CD14-positive monocyte (primary cell): ENCODE data around the gene CDK6. TPM values are rescaled to one million over a fixed set of nuclear protein-coding genes. Genes with fewer than 3 reads are reported as not detected.

ENCODE experiments used
- DNase-seq, 3 donors: peaks; one replicate each; pipeline ENCODE4 v3.0.0-alpha.2; 2011 to 2022
- H2AFZ ChIP-seq: 2 replicates; pipeline ENCODE4 v1.6.0; 2012; ENCODE audit warnings: mild to moderate bottlenecking, low read depth, low read length, inconsistent platforms; ENCODE audit not compliant: insufficient read depth, poor library complexity, severe bottlenecking
- H3K27ac ChIP-seq, 2 donors: 1 replicate in 1 of 2; 2 replicates in 1 of 2; pipeline ENCODE4 v1.5.1; 2012 to 2013; ENCODE audit warnings: low read length in 2 of 2, control low read depth in 1 of 2, inconsistent platforms in 1 of 2, low read depth in 1 of 2, mild to moderate bottlenecking in 1 of 2
- H3K27me3 ChIP-seq, 2 donors: one replicate each; pipeline versions ENCODE4 v1.6.0 to v1.6.1; 2011 to 2013; ENCODE audit warnings: low read length in 2 of 2; ENCODE audit not compliant: control insufficient read depth in 2 of 2, insufficient read depth in 2 of 2
- H3K36me3 ChIP-seq, 2 donors: replicated peaks in 1 of 2; 1 replicate in 1 of 2; 2 replicates in 1 of 2; pipeline versions ENCODE4 v1.5.1 to v1.6.1; 2012 to 2013; ENCODE audit warnings: low read length in 2 of 2, control low read depth in 1 of 2, inconsistent platforms in 1 of 2, mild to moderate bottlenecking in 1 of 2; ENCODE audit not compliant: insufficient read depth in 2 of 2, control insufficient read depth in 1 of 2
- H3K4me1 ChIP-seq, 2 donors: 1 replicate in 1 of 2; 2 replicates in 1 of 2; pipeline versions ENCODE4 v1.5.1 to v1.6.1; 2012 to 2013; ENCODE audit warnings: low read length in 2 of 2, control low read depth in 1 of 2, inconsistent platforms in 1 of 2, mild to moderate bottlenecking in 1 of 2, moderate library complexity in 1 of 2; ENCODE audit not compliant: insufficient read depth in 2 of 2, control insufficient read depth in 1 of 2
- H3K4me2 ChIP-seq: replicated peaks from 2 replicates; pipeline ENCODE3; 2012; ENCODE audit warnings: low read length, moderate library complexity, mild to moderate bottlenecking; ENCODE audit not compliant: poor library complexity, severe bottlenecking; ENCODE audit errors: extremely low read depth
- H3K4me3 ChIP-seq, 3 experiments: fragments of 200-600 bp in 1 of 3; sonication (generic) in 1 of 3; replicated peaks in 1 of 3; 1 replicate in 2 of 3; 2 replicates in 1 of 3; pipeline ENCODE4 v1.5.1; 2011 to 2013; ENCODE audit warnings: low read length in 3 of 3, mild to moderate bottlenecking in 3 of 3, control low read depth in 2 of 3, low read depth in 2 of 3, inconsistent platforms in 1 of 3, moderate library complexity in 1 of 3
- H3K79me2 ChIP-seq: 2 replicates; pipeline ENCODE4 v1.6.0; 2012; ENCODE audit warnings: mild to moderate bottlenecking, control low read depth, inconsistent platforms, low read length, moderate library complexity; ENCODE audit not compliant: insufficient read depth
- H3K9ac ChIP-seq: 2 replicates; pipeline ENCODE4 v1.6.0; 2017; ENCODE audit warnings: low read length, mild to moderate bottlenecking; ENCODE audit not compliant: insufficient read depth, poor library complexity, severe bottlenecking
- H3K9me3 ChIP-seq, 2 donors: replicated peaks in 1 of 2; 1 replicate in 1 of 2; 2 replicates in 1 of 2; pipeline versions ENCODE4 v1.5.1 to v1.6.1; 2012 to 2013; ENCODE audit warnings: low read length in 2 of 2, control low read depth in 1 of 2; ENCODE audit not compliant: control insufficient read depth in 1 of 2, insufficient read depth in 1 of 2
- H4K20me1 ChIP-seq: 2 replicates; pipeline ENCODE4 v1.6.0; 2012; ENCODE audit warnings: mild to moderate bottlenecking, low read length, control low read depth, moderate library complexity; ENCODE audit not compliant: insufficient read depth
- H3K27ac Mint-ChIP-seq, 7 donors: one replicate each; pipeline ENCODE4 v1.8.0; 2020; ENCODE audit warnings: mild to moderate bottlenecking in 7 of 7, mixed read lengths in 7 of 7, moderate library complexity in 6 of 7, inconsistent platforms in 2 of 7
- H3K27me3 Mint-ChIP-seq, 3 donors: one replicate each; pipeline ENCODE4 v1.8.0; 2021 to 2022; ENCODE audit warnings: low read depth in 3 of 3, mild to moderate bottlenecking in 3 of 3, mixed read lengths in 3 of 3, moderate library complexity in 3 of 3, inconsistent platforms in 1 of 3
- H3K36me3 Mint-ChIP-seq, 2 donors: one replicate each; pipeline ENCODE4 v1.8.0; 2020; ENCODE audit warnings: mixed read lengths in 2 of 2, inconsistent platforms in 1 of 2, mild to moderate bottlenecking in 1 of 2
- H3K4me1 Mint-ChIP-seq: one replicate; pipeline ENCODE4 v1.8.0; 2020; ENCODE audit warnings: mild to moderate bottlenecking, mixed read lengths
- H3K4me3 Mint-ChIP-seq, 2 donors: one replicate each; pipeline ENCODE4 v1.8.0; 2020; ENCODE audit warnings: mild to moderate bottlenecking in 2 of 2, mixed read lengths in 2 of 2, moderate library complexity in 1 of 2
- H3K9me3 Mint-ChIP-seq, 7 donors: one replicate each; pipeline ENCODE4 v1.8.0; 2020 to 2022; ENCODE audit warnings: mixed read lengths in 7 of 7, mild to moderate bottlenecking in 6 of 7, moderate library complexity in 6 of 7, inconsistent platforms in 2 of 7
- WGBS: methylation state at CpG from one replicate; pipeline ENCODE4 v1.1.5; 2013; ENCODE audit warnings: missing lambda C conversion rate; ENCODE audit not compliant: insufficient coverage; 5-methylcytosine and 5-hydroxymethylcytosine counted together
- intact Hi-C, 2 donors: fragments of 100-400 bp; cut with micrococcal nuclease; formaldehyde crosslinking; loops; one replicate each; pipeline versions ENCODE4 v1.15.0 to v1.15.1; 2023
- polyA plus RNA-seq, 3 donors: library from polyadenylated mRNA; depleted of rRNA in 1 of 3; unstranded in 2 of 3; stranded (reverse) in 1 of 3; fragments of 300-500 nt in 2 of 3; fragments of >200 nt in 1 of 3; fragmentation: Illumina TruSeq in 2 of 3; gene quantifications; 1 replicate in 2 of 3; 2 replicates in 1 of 3; pipeline ENCODE4 v1.2.3, GENCODE V29; 2012 to 2021
- TF ChIP-seq, protein P1 (sequence below): fragments of 200-600 bp; IDR thresholded peaks from one replicate; pipeline ENCODE4 v1.8.0; 2022; ENCODE audit warnings: antibody characterized with exemption, mild to moderate bottlenecking

Gene CDK6
- polyA plus RNA-seq, 3 donors: 3.4 to 4.3 (median 3.8) TPM

DNA sequence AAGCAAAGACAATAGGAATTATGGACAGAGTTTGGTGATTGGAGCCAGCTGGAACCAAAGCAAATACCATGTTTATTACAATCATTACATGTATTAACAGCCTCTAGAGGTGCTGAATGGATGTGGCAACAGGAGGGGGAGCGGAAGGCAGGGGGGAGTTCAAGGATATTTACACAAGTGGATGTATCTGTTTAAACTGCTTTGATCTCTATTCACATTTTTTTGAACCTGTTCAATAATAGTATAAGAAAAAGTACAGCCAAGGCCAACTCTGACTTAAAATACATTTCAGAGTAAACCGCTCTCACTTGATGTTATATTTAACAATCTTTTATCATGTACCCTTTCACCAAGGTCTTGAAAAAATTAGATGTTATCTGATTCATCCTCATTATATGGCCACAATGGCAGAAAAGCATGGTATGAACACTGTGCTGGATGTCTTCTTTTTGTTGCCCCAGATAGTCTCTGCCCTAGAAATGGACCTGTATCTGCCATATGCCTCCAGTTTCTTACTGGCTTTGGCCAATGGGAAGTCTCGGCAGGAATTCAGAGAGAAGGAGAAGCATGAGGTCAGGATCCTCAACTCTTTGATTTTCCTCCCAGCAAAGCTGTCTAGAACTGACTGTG is 158.0 kb downstream of the CDK6 start:
- no peaks in the 10 kb centered on the region for H3K79me2 ChIP-seq
- intact Hi-C loops: no loop called here
- H2AFZ ChIP-seq: no peak overlapping the region
- no peaks in the 10 kb centered on the region for H3K27me3 ChIP-seq
- no peaks in the 10 kb centered on the region for H4K20me1 ChIP-seq
- Mint-ChIP-seq H3K27ac (no peak overlapping the region), H3K4me1 (peaks cover 17% of the 10 kb centered on the region), H3K27me3 (no peaks in the 10 kb centered on the region), H3K36me3 (peaks cover 0 to 2% of the 10 kb centered on the region in 2 donors), H3K4me3 (no peak overlapping the region), H3K9me3 (no peaks in the 10 kb centered on the region)
- 100% methylated on average over 1 of the region's 3 CpGs for WGBS
- no peak overlapping the region for H3K9ac ChIP-seq
- no peak overlapping the region for H3K4me2 ChIP-seq
- H3K4me3 ChIP-seq: no peak overlapping the region
- H3K9me3 ChIP-seq: no peaks in the 10 kb centered on the region
- no peaks in the 10 kb centered on the region for H3K36me3 ChIP-seq
- DNase-seq: no peak
- no peak overlapping the region for H3K27ac ChIP-seq
- TF ChIP-seq, protein P1, sequence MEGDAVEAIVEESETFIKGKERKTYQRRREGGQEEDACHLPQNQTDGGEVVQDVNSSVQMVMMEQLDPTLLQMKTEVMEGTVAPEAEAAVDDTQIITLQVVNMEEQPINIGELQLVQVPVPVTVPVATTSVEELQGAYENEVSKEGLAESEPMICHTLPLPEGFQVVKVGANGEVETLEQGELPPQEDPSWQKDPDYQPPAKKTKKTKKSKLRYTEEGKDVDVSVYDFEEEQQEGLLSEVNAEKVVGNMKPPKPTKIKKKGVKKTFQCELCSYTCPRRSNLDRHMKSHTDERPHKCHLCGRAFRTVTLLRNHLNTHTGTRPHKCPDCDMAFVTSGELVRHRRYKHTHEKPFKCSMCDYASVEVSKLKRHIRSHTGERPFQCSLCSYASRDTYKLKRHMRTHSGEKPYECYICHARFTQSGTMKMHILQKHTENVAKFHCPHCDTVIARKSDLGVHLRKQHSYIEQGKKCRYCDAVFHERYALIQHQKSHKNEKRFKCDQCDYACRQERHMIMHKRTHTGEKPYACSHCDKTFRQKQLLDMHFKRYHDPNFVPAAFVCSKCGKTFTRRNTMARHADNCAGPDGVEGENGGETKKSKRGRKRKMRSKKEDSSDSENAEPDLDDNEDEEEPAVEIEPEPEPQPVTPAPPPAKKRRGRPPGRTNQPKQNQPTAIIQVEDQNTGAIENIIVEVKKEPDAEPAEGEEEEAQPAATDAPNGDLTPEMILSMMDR: no peak
- peaks cover 2 to 4% of the 10 kb centered on the region in 2 donors for H3K4me1 ChIP-seq

DNA sequence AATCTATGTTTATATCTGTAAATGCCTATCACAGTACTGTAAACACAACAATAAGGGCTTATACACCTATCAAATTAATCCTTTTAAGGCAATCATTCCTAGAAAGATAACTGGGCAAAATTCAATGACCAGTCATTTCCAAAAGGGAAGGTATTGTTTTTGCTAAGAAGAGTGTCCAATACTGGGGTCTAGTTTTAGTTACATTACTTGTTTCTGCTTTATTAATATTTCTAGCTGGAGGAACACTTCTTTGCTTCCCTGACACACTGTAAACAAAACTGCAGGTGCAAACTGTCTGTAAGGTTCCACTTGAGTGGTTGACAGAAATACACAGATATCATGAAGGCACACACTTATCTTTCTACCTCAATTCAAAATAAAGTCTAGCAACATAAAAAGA is 162.0 kb downstream of the CDK6 start:
- intact Hi-C loops: no loop called here
- no peaks in the 10 kb centered on the region for H3K9me3 ChIP-seq
- no peak overlapping the region for H3K9ac ChIP-seq
- peaks cover 0 to 4% of the 10 kb centered on the region in 2 donors for H3K4me1 ChIP-seq
- Mint-ChIP-seq H3K4me3 (no peak overlapping the region), H3K27me3 (no peaks in the 10 kb centered on the region), H3K36me3 (peaks cover 3 to 9% of the 10 kb centered on the region in 2 donors), H3K9me3 (no peaks in the 10 kb centered on the region), H3K4me1 (peaks cover 5% of the 10 kb centered on the region), H3K27ac (no peak overlapping the region)
- H3K27ac ChIP-seq: no peak overlapping the region
- H3K36me3 ChIP-seq: peaks cover 0 to 2% of the 10 kb centered on the region in 2 donors
- no peaks in the 10 kb centered on the region for H3K79me2 ChIP-seq
- no peak overlapping the region for H3K4me3 ChIP-seq
- TF ChIP-seq, protein P1: no peak
- no peaks in the 10 kb centered on the region for H4K20me1 ChIP-seq
- H3K27me3 ChIP-seq: no peaks in the 10 kb centered on the region
- no peak overlapping the region for H3K4me2 ChIP-seq
- no peak for DNase-seq
- no peak overlapping the region for H2AFZ ChIP-seq
